Fibroblast of gingiva (primary cell): ENCODE data around the gene CKAP4.

ENCODE experiments used
- DNase-seq: peaks from one replicate; pipeline ENCODE4 v3.0.0-alpha.2; 2011; ENCODE audit warnings: low read depth

CKAP4 gene

GRCh38 chr12:106240821-106241220 is 7.0 kb downstream of the CKAP4 start:
- DNase-seq, result no peak

GRCh38 chr12:106239951-106240335 is 7.9 kb downstream of the CKAP4 start:
- no peak for DNase-seq

GRCh38 chr12:106239241-106239950 is 8.4 kb downstream of the CKAP4 start:
- no peak for DNase-seq

GRCh38 chr12:106238146-106238545 is 9.7 kb downstream of the CKAP4 start:
- no peak for DNase-seq

- no peak for DNase-seq
Observed at GRCh38 chr12:106235770-106236169, 12.1 kb downstream of the CKAP4 start.

GRCh38 chr12:106234449-106234848 is 13.4 kb downstream of the CKAP4 start:
- DNase-seq, result no peak

GRCh38 chr12:106233011-106233410 is 14.8 kb downstream of the CKAP4 start:
- DNase-seq, result no peak

- no peak for DNase-seq
Observed at GRCh38 chr12:106229036-106229591, 18.7 kb downstream of the CKAP4 start.

GRCh38 chr12:106228320-106228710 is 19.5 kb downstream of the CKAP4 start:
- DNase-seq, result no peak

GRCh38 chr12:106227641-106228319 is 20.0 kb downstream of the CKAP4 start:
- peak; percentile 51 for DNase-seq

GRCh38 chr12:106226884-106227640 is 20.8 kb downstream of the CKAP4 start:
- DNase-seq, result peak; percentile 50

GRCh38 chr12:106224355-106224706 is 23.5 kb downstream of the CKAP4 start:
- no peak for DNase-seq

- peak; percentile 40 for DNase-seq
Observed at GRCh38 chr12:106223485-106224354, 24.1 kb downstream of the CKAP4 start.

GRCh38 chr12:106220536-106220935 is 27.3 kb downstream of the CKAP4 start:
- no peak for DNase-seq

- no peak for DNase-seq
Observed at GRCh38 chr12:106219043-106219442, 28.8 kb downstream of the CKAP4 start.

GRCh38 chr12:106217706-106218105 is 30.1 kb downstream of the CKAP4 start:
- DNase-seq, result no peak

- DNase-seq, result no peak
Observed at GRCh38 chr12:106214571-106214970, 33.2 kb downstream of the CKAP4 start.

GRCh38 chr12:106213662-106214061 is 34.2 kb downstream of the CKAP4 start:
- DNase-seq, result no peak

GRCh38 chr12:106211973-106212372 is 35.8 kb downstream of the CKAP4 start:
- DNase-seq, result no peak

- no peak for DNase-seq
Observed at GRCh38 chr12:106205208-106206069, 42.4 kb downstream of the CKAP4 start.

- no peak for DNase-seq
Observed at GRCh38 chr12:106204312-106204711, 43.5 kb downstream of the CKAP4 start.
